ENCODE measurements around the gene NUAK1.

NUAK1 gene

DNA sequence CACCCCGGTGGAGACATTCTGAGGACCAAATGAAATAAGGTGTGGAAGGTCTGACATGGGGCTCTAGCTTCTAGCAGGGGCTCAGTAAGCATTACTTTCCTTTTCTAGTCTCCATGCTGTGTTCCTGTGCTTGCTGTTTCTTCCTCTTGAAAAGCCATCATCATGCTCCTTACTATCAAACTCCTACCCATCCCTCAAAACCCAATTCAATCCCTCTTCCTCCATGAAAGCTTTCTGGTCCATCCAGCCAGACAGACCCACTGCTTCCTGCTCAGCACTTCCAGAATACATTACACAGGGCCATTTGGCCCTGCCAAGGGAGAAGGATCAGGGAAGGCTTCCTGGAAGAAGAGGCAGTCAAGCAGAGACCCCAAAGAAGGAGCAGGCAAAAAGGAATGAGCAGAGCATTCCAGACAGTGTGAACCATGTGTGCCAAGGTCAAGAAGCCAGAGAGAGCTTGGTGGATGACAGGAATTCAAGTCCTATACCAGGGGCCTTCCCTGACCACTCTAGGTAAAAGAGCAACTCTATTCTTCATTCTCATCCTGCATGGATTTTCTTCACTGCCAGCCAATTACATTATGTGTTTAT, 59.5 kb downstream of the NUAK1 start:
- no peaks in the 10 kb centered on the region for H4K20me1 ChIP-seq (ENCODE audit: insufficient read depth)
- no peaks in the 10 kb centered on the region for H3K79me2 ChIP-seq (ENCODE audit: insufficient read depth, low read depth)
- TF ChIP-seq, protein P1, sequence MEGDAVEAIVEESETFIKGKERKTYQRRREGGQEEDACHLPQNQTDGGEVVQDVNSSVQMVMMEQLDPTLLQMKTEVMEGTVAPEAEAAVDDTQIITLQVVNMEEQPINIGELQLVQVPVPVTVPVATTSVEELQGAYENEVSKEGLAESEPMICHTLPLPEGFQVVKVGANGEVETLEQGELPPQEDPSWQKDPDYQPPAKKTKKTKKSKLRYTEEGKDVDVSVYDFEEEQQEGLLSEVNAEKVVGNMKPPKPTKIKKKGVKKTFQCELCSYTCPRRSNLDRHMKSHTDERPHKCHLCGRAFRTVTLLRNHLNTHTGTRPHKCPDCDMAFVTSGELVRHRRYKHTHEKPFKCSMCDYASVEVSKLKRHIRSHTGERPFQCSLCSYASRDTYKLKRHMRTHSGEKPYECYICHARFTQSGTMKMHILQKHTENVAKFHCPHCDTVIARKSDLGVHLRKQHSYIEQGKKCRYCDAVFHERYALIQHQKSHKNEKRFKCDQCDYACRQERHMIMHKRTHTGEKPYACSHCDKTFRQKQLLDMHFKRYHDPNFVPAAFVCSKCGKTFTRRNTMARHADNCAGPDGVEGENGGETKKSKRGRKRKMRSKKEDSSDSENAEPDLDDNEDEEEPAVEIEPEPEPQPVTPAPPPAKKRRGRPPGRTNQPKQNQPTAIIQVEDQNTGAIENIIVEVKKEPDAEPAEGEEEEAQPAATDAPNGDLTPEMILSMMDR (conservative IDR thresholded peaks at IDR 0.05; ENCODE audit: low read depth, low read length): no peak
- H3K4me3 ChIP-seq (IDR thresholded peaks at IDR 0.05; ENCODE audit: insufficient read depth, low read depth, low read length): no peak overlapping the region
- H3K36me3 ChIP-seq (ENCODE audit: insufficient read depth): 0 out of 2 replicates have a peak, but pooled peaks cover 2% of the 10 kb centered on the region
- H3K4me2 ChIP-seq: no peak overlapping the region
- H3K27me3 ChIP-seq (ENCODE audit: insufficient read depth, low read depth): no peaks in the 10 kb centered on the region
- H2AFZ ChIP-seq (ENCODE audit: low read depth): no peak overlapping the region
- no peak overlapping the region for H3K9ac ChIP-seq
- no peak overlapping the region for H3K27ac ChIP-seq
- no peaks in the 10 kb centered on the region for H3K4me1 ChIP-seq (ENCODE audit: low read depth, poor library complexity, severe bottlenecking)

DNA sequence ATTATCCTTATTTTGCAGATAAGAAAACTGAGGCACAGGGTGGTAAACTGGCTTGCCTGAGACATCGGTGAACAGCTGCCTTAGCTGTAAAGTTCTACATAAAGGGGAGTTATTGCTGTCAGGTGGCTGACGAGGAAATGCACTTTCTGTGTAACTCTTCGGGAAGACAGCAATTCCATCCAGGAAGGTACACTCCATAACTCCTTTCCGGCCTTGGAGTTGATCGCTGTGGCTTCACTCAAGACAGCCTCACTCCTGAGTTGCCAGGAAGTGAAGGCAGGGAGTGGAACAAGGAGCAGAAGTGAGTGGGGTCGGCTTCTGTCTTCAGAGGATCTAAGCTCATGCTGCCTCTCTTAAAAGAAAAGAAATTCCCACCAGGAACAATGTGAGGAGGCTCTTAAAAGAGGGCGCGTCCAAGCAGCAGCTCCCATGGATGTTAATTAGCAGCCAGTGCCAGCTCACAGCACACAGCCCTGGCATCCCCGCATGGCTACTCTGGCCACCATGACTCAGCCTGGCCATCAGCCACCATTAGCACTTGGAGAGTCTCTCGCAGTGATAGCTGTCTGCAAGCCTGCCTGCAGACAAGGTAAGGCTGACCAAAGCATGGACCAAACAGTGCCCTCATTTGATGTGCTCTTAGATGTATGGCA, 60.3 kb downstream of the NUAK1 start:
- H3K27me3 ChIP-seq (ENCODE audit: insufficient read depth, low read depth): no peaks in the 10 kb centered on the region

DNA sequence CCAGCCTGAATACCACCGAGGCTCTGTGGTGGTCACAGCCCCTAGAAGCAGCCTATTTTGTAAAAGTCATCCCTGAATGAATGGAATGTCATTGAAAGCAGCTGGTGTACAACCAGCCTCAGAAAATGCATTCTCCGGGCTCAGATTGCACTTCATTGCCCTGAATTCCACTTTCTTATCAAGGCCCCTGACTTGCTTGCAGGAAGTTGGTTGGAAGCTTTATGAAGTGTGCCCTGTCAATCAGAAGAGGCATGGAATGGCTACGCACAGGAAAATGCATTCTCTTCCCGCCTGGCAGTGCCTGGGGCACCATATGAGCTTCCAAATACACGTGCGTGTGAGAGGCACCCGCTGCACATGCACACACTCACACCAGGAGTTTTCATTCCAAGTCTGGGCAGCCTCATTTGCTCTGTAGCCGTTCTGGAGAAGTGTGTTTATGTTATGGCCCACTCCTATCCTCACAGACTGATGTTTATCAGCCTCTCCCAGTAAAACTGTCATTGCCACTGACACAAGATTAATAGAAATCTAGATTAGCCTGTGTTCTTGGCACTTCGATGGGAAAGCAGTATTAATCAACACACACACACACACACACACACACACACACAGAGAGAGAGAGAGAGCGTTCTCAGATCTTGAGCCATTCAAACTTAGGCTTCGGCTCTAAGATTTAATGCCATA, 63.9 kb downstream of the NUAK1 start:
- no peak overlapping the region for H3K4me3 ChIP-seq (IDR thresholded peaks at IDR 0.05; ENCODE audit: insufficient read depth, low read depth, low read length)
- H3K79me2 ChIP-seq (ENCODE audit: insufficient read depth, low read depth): no peaks in the 10 kb centered on the region
- no peaks in the 10 kb centered on the region for H3K36me3 ChIP-seq (ENCODE audit: insufficient read depth)
- H3K9ac ChIP-seq: no peak overlapping the region
- H3K4me1 ChIP-seq (ENCODE audit: low read depth, poor library complexity, severe bottlenecking): no peaks in the 10 kb centered on the region
- H3K4me2 ChIP-seq: no peak overlapping the region
- H3K27ac ChIP-seq: no peak overlapping the region
- no peak overlapping the region for H2AFZ ChIP-seq (ENCODE audit: low read depth)
- TF ChIP-seq, protein P1 (conservative IDR thresholded peaks at IDR 0.05; ENCODE audit: low read depth, low read length): no peak
- H3K27me3 ChIP-seq (ENCODE audit: insufficient read depth, low read depth): no peaks in the 10 kb centered on the region
- H4K20me1 ChIP-seq (ENCODE audit: insufficient read depth): no peaks in the 10 kb centered on the region

More for the DNA sequence above, 60.3 kb downstream of the NUAK1 start:
- no peaks in the 10 kb centered on the region for H4K20me1 ChIP-seq (ENCODE audit: insufficient read depth)
- no peak overlapping the region for H3K9ac ChIP-seq
- H3K36me3 ChIP-seq (ENCODE audit: insufficient read depth): no peaks in the 10 kb centered on the region
- no peak overlapping the region for H2AFZ ChIP-seq (ENCODE audit: low read depth)
- H3K27ac ChIP-seq: no peak overlapping the region
- TF ChIP-seq, protein P1 (conservative IDR thresholded peaks at IDR 0.05; ENCODE audit: low read depth, low read length): no peak
- H3K4me2 ChIP-seq: no peak overlapping the region
- H3K4me1 ChIP-seq (ENCODE audit: low read depth, poor library complexity, severe bottlenecking): no peaks in the 10 kb centered on the region
- no peak overlapping the region for H3K4me3 ChIP-seq (IDR thresholded peaks at IDR 0.05; ENCODE audit: insufficient read depth, low read depth, low read length)
- H3K79me2 ChIP-seq (ENCODE audit: insufficient read depth, low read depth): no peaks in the 10 kb centered on the region

DNA sequence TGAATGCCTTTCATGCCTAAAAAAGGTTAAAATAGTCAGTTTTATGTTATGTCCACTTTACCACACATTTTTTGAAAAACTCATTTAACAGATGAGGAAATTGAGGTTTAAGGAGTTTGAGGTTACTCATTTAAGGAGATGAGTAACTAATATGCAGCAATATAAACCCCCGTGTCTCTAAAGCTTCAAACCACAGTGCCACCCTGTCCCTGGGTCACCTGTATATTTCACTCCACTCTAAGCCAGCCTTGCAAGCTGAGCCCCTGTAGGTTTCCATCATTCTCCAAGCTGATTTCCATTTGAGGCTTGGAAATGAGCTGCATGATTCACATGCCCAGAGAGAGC, 64.4 kb downstream of the NUAK1 start:
- Histone ChIP-seq H2AFZ (ENCODE audit: low read depth) (no peak overlapping the region), H3K79me2 (ENCODE audit: insufficient read depth, low read depth) (no peaks in the 10 kb centered on the region), H4K20me1 (ENCODE audit: insufficient read depth) (no peaks in the 10 kb centered on the region), H3K27me3 (ENCODE audit: insufficient read depth, low read depth) (no peaks in the 10 kb centered on the region), H3K9ac (no peak overlapping the region), H3K4me2 (no peak overlapping the region), H3K4me1 (ENCODE audit: low read depth, poor library complexity, severe bottlenecking) (no peaks in the 10 kb centered on the region), H3K27ac (no peak overlapping the region), H3K36me3 (ENCODE audit: insufficient read depth) (no peaks in the 10 kb centered on the region), H3K4me3 (IDR thresholded peaks at IDR 0.05; ENCODE audit: insufficient read depth, low read depth, low read length) (no peak overlapping the region)
- TF ChIP-seq, protein P1 (conservative IDR thresholded peaks at IDR 0.05; ENCODE audit: low read depth, low read length): no peak

All from KMS-11 (cell line).